ENCODE data around the gene ZNF609. TPM values are rescaled to one million over a fixed set of nuclear protein-coding genes. Genes with fewer than 3 reads are reported as not detected.

The ZNF609 gene
- total RNA-seq, 2 donors from 2014 or later, result 52.3 to 54.8 TPM

GRCh38 chr15:64596701-64597476 lies 136.5 kb downstream of the ZNF609 start:
- H3K36me3 Mint-ChIP-seq (ENCODE audit: low read depth), result peaks cover 2% of the 10 kb centered on the region
- Histone ChIP-seq H3K9ac (ENCODE audit: extremely low read depth, low read length, poor library complexity, severe bottlenecking) (no peak overlapping the region), H3K9me3 (ENCODE audit: control insufficient read depth, low read length) (no peaks in the 10 kb centered on the region), H3K4me3 (ENCODE audit: low read length) (no peak overlapping the region), H3K36me3 (ENCODE audit: control insufficient read depth, insufficient read depth, low read length) (no peaks in the 10 kb centered on the region), H3K27me3 (ENCODE audit: control insufficient read depth, insufficient read depth, low read length, poor library complexity, severe bottlenecking) (no peaks in the 10 kb centered on the region), H3K4me1 (ENCODE audit: control insufficient read depth, insufficient read depth, low read length) (peaks cover 9% of the 10 kb centered on the region), H3K27ac (ENCODE audit: low read depth, low read length) (peak overlapping the region; percentile 52)
- no peaks in the 10 kb centered on the region for H3K27me3 Mint-ChIP-seq (ENCODE audit: insufficient read depth)
- H3K4me1 Mint-ChIP-seq, result peaks cover 36% of the 10 kb centered on the region
- no peaks in the 10 kb centered on the region for H3K9me3 Mint-ChIP-seq
- H3K4me3 Mint-ChIP-seq, result no peak overlapping the region
- no peak for TF ChIP-seq CTCF (conservative IDR thresholded peaks at IDR 0.05)
- peak overlapping the region; percentile 35 for H3K27ac Mint-ChIP-seq
- DNase-seq, result peak; percentile 77
- WGBS, 2 experiments (ENCODE audit: insufficient coverage in 1 of 2, insufficient read length in 1 of 2), result 49% methylated on average over 3 of the region's 4 CpGs; no CpG with 5 or more reads in 1 of the 2 experiments

- no peak overlapping the region for H3K4me3 ChIP-seq (ENCODE audit: low read length)
- no peak for DNase-seq
- H3K9me3 ChIP-seq (ENCODE audit: control insufficient read depth, low read length), result no peaks in the 10 kb centered on the region
- no peak overlapping the region for H3K9ac ChIP-seq (ENCODE audit: extremely low read depth, low read length, poor library complexity, severe bottlenecking)
- H3K27me3 ChIP-seq (ENCODE audit: control insufficient read depth, insufficient read depth, low read length, poor library complexity, severe bottlenecking), result no peaks in the 10 kb centered on the region
- TF ChIP-seq CTCF (conservative IDR thresholded peaks at IDR 0.05), result no peak
- Mint-ChIP-seq H3K4me3 (no peak overlapping the region), H3K4me1 (peaks cover 37% of the 10 kb centered on the region), H3K9me3 (no peaks in the 10 kb centered on the region), H3K36me3 (ENCODE audit: low read depth) (peaks cover 2% of the 10 kb centered on the region), H3K27me3 (ENCODE audit: insufficient read depth) (no peaks in the 10 kb centered on the region), H3K27ac (no peak overlapping the region)
- H3K27ac ChIP-seq (ENCODE audit: low read depth, low read length), result peak overlapping the region; percentile 52
- WGBS, 2 experiments (ENCODE audit: insufficient coverage in 1 of 2, insufficient read length in 1 of 2), result 22 to 33% methylated on average over 1 of the region's 1 CpG
- no peaks in the 10 kb centered on the region for H3K36me3 ChIP-seq (ENCODE audit: control insufficient read depth, insufficient read depth, low read length)
- H3K4me1 ChIP-seq (ENCODE audit: control insufficient read depth, insufficient read depth, low read length), result peaks cover 9% of the 10 kb centered on the region
These were observed 137.1 kb downstream of the ZNF609 start for GRCh38 chr15:64597477-64597822.

- Mint-ChIP-seq H3K4me1 (peaks cover 31% of the 10 kb centered on the region), H3K4me3 (no peak overlapping the region), H3K27me3 (ENCODE audit: insufficient read depth) (no peaks in the 10 kb centered on the region), H3K9me3 (no peaks in the 10 kb centered on the region), H3K36me3 (ENCODE audit: low read depth) (no peaks in the 10 kb centered on the region), H3K27ac (no peak overlapping the region)
- no peak overlapping the region for H3K9ac ChIP-seq (ENCODE audit: extremely low read depth, low read length, poor library complexity, severe bottlenecking)
- H3K27ac ChIP-seq (ENCODE audit: low read depth, low read length), result no peak overlapping the region
- no peaks in the 10 kb centered on the region for H3K27me3 ChIP-seq (ENCODE audit: control insufficient read depth, insufficient read depth, low read length, poor library complexity, severe bottlenecking)
- H3K9me3 ChIP-seq (ENCODE audit: control insufficient read depth, low read length), result no peaks in the 10 kb centered on the region
- no peaks in the 10 kb centered on the region for H3K36me3 ChIP-seq (ENCODE audit: control insufficient read depth, insufficient read depth, low read length)
- H3K4me1 ChIP-seq (ENCODE audit: control insufficient read depth, insufficient read depth, low read length), result peaks cover 9% of the 10 kb centered on the region
- no peak for DNase-seq
- TF ChIP-seq CTCF (conservative IDR thresholded peaks at IDR 0.05), result no peak
- no peak overlapping the region for H3K4me3 ChIP-seq (ENCODE audit: low read length)
These were observed 138.8 kb downstream of the ZNF609 start for GRCh38 chr15:64599226-64599625.
